Liver (tissue), 3 donors: ENCODE measurements around the gene MIP.

Experiments used
- JUND ChIP-seq, 2 donors: IDR thresholded peaks; 2 replicates each; pipeline ENCODE4 v1.6.1; 2016; ENCODE audit warnings: antibody characterized with exemption in 2 of 2
- RAD21 ChIP-seq, 2 donors: IDR thresholded peaks; 2 replicates each; pipeline ENCODE4 v1.6.1; 2016; ENCODE audit warnings: antibody characterized with exemption in 2 of 2, mild to moderate bottlenecking in 2 of 2
- RXRA ChIP-seq, 2 donors: IDR thresholded peaks; 2 replicates each; pipeline ENCODE4 v1.6.1; 2017 to 2018; ENCODE audit warnings: antibody characterized with exemption in 2 of 2, mild to moderate bottlenecking in 1 of 2
- TAF1 ChIP-seq: conservative IDR thresholded peaks from 2 replicates; pipeline ENCODE4 v1.6.1; 2016; ENCODE audit warnings: antibody characterized with exemption, mild to moderate bottlenecking
- YY1 ChIP-seq: IDR thresholded peaks from 2 replicates; pipeline ENCODE4 v1.6.1; 2016; ENCODE audit warnings: antibody characterized with exemption, mild to moderate bottlenecking
- TF ChIP-seq, protein P1 (sequence below): fragments of 150-350 bp; IDR thresholded peaks from 2 replicates; pipeline ENCODE4 v1.5.1; 2017; ENCODE audit warnings: improper control_type of control experiment, low read depth, low read length; ENCODE audit not compliant: missing input control
- TF ChIP-seq, protein P2 (sequence below): IDR thresholded peaks from 2 replicates; pipeline ENCODE4 v1.6.1; 2016; ENCODE audit warnings: antibody characterized with exemption, mild to moderate bottlenecking
- TF ChIP-seq, protein P3 (sequence below): IDR thresholded peaks from 2 replicates; pipeline ENCODE4 v1.6.1; 2016; ENCODE audit warnings: antibody characterized with exemption
- TF ChIP-seq, protein P4 (sequence below): IDR thresholded peaks from 2 replicates; pipeline ENCODE4 v1.6.1; 2016; ENCODE audit warnings: antibody characterized with exemption
- TF ChIP-seq, protein P5 (sequence below): IDR thresholded peaks from 2 replicates; pipeline ENCODE4 v1.6.1; 2016; ENCODE audit warnings: antibody characterized with exemption
- donor health status: healthy.
- donor health status: healthy.

DNA sequence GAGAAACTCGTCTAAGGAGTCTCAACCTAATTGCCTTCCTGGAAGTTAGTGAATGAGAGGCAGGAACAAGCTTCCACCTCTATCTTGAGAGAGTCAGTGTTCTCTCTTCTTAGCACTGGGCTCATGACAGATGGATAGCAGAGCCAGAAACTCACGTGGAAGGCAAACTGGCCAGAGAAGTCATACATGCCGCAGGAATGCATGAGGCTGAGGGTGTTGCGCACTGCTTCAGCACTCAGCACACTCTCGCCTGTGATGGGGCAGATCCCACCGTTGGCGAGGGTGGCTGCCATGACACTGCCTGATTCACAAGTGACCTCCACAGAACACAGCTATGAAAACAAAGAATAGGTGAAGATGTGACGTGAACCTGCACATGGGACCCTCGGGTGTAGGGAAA lies 19.9 kb upstream of the MIP start:
- no peak for TF ChIP-seq RAD21 (IDR thresholded peaks at IDR 0.05)
- TF ChIP-seq, protein P1, sequence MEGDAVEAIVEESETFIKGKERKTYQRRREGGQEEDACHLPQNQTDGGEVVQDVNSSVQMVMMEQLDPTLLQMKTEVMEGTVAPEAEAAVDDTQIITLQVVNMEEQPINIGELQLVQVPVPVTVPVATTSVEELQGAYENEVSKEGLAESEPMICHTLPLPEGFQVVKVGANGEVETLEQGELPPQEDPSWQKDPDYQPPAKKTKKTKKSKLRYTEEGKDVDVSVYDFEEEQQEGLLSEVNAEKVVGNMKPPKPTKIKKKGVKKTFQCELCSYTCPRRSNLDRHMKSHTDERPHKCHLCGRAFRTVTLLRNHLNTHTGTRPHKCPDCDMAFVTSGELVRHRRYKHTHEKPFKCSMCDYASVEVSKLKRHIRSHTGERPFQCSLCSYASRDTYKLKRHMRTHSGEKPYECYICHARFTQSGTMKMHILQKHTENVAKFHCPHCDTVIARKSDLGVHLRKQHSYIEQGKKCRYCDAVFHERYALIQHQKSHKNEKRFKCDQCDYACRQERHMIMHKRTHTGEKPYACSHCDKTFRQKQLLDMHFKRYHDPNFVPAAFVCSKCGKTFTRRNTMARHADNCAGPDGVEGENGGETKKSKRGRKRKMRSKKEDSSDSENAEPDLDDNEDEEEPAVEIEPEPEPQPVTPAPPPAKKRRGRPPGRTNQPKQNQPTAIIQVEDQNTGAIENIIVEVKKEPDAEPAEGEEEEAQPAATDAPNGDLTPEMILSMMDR: no peak
- no peak for TF ChIP-seq YY1
- no peak for TF ChIP-seq JUND (IDR thresholded peaks at IDR 0.05)
- no peak for TF ChIP-seq TAF1
- TF ChIP-seq, protein P2, sequence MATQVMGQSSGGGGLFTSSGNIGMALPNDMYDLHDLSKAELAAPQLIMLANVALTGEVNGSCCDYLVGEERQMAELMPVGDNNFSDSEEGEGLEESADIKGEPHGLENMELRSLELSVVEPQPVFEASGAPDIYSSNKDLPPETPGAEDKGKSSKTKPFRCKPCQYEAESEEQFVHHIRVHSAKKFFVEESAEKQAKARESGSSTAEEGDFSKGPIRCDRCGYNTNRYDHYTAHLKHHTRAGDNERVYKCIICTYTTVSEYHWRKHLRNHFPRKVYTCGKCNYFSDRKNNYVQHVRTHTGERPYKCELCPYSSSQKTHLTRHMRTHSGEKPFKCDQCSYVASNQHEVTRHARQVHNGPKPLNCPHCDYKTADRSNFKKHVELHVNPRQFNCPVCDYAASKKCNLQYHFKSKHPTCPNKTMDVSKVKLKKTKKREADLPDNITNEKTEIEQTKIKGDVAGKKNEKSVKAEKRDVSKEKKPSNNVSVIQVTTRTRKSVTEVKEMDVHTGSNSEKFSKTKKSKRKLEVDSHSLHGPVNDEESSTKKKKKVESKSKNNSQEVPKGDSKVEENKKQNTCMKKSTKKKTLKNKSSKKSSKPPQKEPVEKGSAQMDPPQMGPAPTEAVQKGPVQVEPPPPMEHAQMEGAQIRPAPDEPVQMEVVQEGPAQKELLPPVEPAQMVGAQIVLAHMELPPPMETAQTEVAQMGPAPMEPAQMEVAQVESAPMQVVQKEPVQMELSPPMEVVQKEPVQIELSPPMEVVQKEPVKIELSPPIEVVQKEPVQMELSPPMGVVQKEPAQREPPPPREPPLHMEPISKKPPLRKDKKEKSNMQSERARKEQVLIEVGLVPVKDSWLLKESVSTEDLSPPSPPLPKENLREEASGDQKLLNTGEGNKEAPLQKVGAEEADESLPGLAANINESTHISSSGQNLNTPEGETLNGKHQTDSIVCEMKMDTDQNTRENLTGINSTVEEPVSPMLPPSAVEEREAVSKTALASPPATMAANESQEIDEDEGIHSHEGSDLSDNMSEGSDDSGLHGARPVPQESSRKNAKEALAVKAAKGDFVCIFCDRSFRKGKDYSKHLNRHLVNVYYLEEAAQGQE: no peak
- TF ChIP-seq, protein P3, sequence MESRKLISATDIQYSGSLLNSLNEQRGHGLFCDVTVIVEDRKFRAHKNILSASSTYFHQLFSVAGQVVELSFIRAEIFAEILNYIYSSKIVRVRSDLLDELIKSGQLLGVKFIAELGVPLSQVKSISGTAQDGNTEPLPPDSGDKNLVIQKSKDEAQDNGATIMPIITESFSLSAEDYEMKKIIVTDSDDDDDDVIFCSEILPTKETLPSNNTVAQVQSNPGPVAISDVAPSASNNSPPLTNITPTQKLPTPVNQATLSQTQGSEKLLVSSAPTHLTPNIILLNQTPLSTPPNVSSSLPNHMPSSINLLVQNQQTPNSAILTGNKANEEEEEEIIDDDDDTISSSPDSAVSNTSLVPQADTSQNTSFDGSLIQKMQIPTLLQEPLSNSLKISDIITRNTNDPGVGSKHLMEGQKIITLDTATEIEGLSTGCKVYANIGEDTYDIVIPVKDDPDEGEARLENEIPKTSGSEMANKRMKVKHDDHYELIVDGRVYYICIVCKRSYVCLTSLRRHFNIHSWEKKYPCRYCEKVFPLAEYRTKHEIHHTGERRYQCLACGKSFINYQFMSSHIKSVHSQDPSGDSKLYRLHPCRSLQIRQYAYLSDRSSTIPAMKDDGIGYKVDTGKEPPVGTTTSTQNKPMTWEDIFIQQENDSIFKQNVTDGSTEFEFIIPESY: no peak
- TF ChIP-seq, protein P4, sequence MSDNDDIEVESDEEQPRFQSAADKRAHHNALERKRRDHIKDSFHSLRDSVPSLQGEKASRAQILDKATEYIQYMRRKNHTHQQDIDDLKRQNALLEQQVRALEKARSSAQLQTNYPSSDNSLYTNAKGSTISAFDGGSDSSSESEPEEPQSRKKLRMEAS: no peak
- no peak for TF ChIP-seq RXRA (IDR thresholded peaks at IDR 0.05)
- TF ChIP-seq, protein P5, sequence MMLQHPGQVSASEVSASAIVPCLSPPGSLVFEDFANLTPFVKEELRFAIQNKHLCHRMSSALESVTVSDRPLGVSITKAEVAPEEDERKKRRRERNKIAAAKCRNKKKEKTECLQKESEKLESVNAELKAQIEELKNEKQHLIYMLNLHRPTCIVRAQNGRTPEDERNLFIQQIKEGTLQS: no peak
